GM18867 (cell line): Measurements from ENCODE around the gene CELF2.
"Not testable (repeated sequence)": the region's sequence is repeated elsewhere in the genome, so short reads cannot be mapped to it uniquely, and the experiment has no call there.

Source experiments
- ATAC-seq: cut with Tn5 transposase; IDR thresholded peaks from one replicate; pipeline ENCODE4 v1.9.1; 2021; ENCODE audit warnings: mild to moderate bottlenecking, moderate library complexity; ENCODE audit not compliant: unreplicated experiment

CELF2 gene

DNA sequence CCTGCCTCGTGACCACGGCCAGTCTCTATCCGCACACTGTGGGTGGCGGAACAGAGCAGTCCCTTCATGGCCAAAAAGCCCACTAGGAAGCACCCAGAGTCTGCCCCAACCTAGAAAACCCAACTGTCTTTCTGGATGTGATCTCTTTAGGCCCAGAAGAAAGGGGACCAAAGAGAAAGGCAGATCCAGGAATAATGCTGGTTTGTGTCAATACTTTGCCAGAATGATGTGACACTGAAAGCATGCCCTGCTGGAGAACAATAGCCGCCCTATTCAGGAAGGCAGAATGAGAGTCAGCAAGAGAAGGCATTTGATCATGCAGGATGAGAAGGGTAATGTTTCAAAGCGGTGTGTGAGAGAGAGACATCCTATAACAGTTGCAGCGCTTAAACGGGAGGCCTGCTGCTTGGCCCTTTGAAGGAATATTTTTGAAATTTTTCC lies 319.1 kb downstream of the CELF2 start:
- ATAC-seq = no peak

DNA sequence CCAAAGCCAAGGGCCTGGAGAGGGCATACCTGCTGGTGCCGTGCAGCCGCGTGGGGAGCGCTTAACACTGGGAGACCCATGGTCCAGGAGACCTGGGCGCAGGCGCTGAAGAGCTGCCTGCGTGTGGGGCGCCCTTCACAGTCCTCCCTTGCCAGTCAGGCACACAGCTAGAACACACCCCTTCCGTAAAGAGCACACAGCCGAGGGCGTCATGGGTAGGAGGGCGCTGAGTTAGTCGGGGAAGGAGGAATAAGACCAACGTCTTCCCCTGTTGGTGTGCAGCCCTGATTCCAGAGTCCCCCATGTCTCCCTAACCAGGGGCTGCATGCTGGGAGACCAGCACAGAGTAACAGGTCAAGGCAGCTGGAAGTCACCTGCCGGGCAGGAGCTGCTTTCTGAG lies 319.8 kb downstream of the CELF2 start:
- no peak for ATAC-seq

DNA sequence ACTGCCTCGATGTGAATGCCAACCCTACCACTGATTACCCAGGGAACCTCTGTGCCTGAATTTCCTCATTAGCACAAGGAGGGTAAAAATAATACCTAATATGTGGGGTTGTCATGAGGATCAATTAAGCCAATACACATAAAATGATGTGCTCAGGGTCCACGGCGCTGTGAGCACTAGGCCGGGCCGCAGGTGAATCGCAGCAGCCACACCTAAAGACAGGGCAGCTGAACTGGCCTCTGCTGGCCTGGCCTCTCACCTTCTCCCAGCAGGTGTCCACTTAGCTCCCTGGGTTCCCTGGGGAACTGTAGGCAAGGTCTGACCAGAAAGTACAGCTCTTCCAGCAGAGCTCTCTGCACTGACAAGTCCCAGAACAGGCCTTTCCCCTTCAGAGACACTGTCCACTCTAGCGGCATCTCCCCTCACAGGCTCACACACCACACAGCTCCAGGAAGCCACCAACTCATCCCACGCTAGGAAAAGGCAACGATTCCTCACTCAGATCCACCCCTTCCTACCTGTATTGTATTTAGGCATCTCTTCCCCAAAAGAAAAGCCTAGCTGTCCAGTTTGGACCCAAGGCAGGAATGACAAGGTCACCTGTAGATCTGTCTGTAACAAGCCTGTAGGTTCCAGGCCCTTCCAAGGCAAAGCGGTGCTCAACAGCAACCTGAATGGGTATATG lies 320.6 kb downstream of the CELF2 start:
- ATAC-seq = no peak

DNA sequence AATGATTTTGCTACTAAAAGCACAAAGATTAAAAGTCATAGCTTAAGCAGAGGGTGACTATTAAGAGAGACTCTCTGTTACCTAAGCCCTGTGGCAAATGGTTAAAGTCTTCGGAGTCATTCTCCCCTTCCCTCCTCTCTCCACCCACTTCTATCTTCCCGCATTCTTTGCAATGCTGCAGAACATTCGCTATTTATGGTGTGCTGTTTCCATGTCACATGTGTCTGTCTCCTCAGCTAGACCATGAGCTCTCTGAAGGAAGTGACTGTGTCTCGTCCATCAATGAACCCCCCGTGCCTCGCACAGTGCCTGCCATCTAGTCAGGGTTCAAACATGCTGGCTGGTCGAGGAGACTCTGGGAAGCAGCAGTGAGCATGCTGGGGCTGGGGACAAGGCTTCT lies 321.3 kb downstream of the CELF2 start:
- no peak for ATAC-seq

DNA sequence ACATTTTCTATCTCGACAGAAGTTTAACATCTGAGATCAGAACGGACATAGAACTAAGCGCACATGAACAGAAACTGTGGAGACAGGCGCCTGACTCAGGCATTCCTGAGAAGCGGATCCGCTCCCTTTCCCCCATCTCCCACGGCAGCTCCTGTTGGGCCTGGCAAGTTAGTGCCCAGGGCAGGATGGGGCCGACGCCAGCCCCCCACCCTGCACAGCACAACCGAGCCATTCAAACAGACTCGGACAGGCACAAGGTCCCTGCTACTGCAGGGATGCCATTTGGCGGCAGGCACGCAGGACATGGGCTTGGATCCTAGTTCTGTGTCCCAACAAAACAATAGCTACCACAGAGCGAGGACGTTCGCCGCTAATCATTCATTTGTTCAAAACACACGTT lies 322.0 kb downstream of the CELF2 start:
- no peak for ATAC-seq

DNA sequence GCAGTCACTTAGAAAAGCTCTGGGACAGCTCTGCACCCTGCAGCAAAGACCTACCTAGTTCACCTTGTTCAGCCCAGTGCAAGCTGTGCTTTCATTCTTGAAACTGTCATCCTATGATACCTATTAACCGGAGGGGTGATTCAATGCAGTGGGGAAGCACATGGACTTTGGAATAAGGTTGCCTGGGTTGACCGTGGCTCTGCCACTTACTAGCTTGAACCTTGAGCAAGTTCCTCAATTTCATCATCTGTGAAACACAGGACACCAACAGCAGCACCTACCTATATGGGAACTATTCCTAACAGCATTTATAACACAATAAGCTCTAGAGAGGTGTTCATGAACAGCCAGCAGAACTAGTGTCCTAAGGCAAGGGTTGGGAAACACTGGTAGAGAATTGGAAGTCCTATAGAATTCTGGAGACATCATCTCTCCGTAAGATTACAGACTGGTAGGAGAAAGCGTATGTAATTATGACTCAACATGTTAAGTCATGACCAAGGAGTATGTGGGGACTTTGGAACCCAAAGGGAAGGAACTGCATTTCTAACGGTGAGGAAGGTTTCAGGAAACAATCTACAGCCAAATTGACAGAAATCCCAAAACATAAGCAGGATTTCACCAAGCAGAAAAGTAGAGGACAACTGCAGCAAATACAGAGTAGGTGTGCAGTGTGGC lies 323.8 kb downstream of the CELF2 start:
- no peak for ATAC-seq

DNA sequence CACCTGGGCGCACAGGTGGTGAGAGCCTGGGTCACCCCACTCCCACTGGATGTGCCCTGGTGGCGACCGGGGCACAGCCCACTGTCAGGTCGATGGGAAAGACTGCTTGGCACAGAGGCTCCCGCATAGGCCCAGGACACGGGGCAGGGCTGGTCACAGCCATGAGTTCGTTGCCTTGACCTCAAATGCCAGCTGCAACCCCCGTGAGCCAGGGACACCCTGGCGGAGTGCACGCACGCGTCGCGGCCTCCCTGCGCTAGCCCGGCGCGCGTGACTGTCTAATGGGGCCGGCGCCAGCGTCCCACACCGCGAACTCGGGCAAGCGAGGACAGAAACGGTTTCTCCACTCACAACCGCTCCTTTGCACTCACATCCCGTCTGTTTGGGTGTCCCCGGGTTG lies 326.4 kb downstream of the CELF2 start:
- no peak for ATAC-seq

DNA sequence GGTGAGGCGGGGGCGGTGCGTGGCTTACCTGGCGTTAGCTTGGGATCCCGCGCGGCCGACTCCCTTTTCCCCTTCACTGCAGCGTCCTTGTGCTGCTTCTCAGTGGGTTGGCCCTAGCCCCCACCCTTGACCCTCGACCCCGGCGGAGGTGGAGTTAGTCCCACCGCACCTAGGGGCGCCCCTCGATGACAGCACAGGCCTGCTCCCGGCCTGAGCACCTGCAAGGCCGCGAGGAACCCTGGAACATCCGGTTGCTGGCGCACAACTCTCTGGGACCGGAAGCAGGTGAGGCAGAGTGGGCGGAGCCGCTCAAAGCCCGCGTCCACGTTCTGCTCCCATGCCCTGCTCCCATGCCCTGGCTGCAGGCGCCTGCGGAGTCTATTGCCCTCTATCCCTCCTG lies 326.9 kb downstream of the CELF2 start:
- no peak for ATAC-seq

DNA sequence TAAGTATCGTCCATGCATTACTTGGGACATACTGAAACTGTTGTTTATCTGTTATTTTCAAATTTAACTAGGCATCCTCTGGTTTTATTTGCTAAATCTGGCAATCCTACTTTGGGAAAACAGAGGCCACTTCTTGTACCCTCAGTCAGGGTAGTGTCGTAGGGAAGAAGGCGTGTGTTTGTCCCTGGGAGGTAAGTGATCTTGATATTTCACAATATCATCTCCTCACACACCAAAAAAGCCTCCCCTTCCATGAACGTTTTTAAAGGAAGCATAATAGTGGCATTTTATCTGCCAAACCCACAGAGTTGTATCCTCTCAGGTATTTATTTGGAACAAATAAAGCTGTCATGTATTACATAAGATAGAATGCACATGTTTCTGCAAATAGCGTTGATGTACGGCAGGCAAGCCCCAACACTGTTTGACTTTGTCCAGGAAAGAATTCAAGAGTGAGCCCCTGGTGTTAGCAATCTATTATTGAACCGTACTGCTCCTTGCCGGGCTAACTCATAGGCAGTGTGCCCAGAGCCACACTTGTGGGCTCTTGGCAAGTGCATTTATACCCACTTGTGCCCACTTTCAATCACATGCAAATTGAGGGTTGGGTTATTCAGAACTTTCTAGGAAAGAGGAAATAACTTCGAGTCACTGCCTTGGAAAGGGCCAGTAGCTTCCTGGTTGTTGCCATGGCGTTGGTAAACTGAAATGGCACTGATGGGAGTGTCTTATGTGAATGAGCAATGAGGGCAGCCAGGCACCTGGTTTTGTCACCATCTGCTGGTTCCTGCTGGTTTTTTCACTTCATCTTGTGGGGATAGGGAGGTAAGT lies 327.8 kb downstream of the CELF2 start:
- ATAC-seq = no peak

DNA sequence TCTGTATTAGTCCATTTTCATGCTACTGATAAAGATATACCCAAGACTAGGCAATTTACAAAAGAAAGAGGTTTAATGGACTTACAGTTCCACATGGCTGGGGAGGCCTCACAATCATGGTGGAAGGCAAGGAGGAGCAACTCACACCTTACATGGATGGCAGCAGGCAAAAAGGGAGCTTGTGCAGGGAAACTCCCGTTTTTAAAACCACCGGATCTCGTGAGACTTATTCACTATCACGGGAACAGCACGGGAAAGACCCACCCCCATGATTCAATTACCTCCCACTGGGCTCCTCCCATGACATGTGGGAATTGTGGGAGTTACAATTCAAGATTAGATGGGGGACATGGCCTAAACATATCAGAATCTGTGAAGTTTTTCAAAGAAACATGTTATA lies 329.9 kb downstream of the CELF2 start:
- ATAC-seq = not testable (repeated sequence)

DNA sequence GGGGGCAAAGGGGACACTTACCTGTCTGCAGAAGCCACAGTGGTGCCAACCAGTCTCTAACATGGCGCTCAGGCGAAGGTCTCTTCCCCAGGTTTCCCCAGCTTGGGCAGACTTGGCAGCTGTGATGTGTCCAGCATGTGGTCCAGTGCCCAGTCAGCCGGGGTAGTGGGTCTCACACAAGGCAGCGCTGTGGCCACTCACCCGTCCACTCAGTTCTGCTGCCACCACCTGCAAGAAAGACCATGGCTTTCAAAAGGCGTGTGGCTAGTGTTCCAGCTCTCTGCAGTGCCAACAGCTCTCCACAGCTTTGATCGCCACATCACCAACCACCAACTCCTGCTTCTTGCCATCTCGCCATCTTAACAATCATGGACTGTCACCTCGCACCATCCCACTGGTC lies 334.1 kb downstream of the CELF2 start:
- ATAC-seq = no peak

DNA sequence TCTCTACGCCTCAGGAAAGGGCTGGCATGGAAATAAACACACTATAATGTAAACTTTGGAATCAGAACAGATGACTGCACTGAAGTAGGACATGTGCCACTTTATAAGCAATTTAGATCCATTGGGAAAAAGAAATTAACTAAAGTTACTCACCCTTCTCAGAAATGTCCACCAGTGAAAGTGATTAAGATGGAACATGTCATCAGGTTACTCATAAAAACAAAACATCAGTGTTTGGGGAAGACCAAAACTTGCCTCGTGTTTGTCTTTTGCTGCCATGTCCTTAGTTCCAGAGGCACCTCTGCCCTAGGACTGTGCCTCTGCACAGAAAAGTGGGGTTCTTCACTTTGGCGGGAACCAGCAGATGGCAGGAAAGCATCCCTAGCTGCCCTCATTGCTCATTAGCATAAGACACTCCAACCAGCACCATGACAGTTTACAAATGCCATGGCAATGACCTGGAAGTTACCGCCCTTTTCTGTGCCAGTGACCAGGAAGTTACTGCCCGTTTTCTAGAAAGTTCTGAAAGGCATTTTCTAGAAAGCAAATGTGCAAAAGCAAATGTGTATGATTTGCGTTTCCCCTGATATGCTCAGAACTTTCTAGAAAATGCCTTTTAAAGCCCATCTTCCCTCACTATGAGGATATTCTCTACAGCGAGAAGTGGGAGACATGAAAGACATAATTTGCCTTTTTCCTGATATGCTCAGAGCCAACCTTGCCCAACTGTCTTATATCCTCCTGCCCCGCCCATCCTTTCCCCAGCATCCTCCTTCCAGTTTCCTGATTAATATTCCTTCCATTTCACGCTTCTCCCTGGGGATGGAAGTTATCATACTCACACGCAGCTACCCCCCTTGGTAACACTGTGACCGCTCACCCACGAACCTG lies 335.6 kb downstream of the CELF2 start:
- no peak for ATAC-seq

DNA sequence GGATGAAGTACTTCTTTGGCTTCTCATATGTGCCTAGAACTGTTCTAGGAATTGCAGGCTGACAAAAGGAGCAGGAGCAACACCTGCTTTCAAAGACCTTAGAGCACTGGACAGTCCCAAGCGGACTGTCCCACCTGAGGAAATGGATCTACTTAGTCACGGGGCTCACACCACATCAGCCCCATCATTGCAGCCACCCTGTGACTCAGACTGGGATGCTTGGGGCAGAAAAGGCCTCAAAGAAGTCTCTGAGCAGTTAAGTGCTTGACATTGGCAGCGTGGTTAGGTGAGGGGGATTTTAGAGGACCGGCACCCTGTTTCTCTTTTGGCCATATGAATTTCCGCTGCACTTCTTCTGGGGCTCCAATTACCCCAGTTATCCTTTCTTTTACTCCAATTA lies 337.2 kb downstream of the CELF2 start:
- no peak for ATAC-seq

DNA sequence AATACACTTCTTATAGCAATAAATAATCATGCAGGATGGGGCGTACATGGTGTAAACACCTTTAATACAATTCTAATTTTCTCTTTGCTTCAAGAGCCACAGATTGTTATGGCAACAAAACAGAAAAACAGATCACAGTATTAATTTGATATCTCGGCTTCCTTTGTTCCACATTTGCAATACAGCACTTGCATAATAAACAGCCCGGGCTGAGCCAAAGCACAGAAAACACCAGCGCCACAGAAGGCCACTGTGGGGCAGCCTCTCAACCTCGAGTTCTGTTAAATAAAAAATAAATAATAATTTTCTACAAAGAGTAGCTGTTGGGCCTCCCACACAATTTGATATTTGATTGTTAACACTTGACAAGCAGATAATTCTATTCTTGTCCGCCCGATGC lies 337.9 kb downstream of the CELF2 start:
- ATAC-seq = no peak

DNA sequence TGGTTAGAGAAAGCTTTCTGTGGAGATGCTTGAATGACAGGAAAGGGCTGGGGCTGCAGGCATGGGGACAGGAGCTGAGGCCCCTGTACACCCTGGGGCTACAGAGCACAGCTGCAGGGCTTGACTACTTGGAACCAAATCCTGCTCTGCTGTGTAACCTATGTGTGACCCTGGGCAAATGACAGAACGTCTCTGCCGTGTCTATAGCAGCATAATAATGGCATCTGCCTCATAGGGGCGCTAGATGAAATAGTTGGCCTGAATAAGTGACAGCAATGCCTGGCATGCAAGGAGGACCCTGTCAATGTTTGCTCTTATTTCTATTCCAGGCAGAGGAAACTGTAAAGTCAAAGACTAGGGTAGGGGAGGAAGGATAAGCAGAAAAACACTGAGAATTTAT lies 339.8 kb downstream of the CELF2 start:
- no peak for ATAC-seq

DNA sequence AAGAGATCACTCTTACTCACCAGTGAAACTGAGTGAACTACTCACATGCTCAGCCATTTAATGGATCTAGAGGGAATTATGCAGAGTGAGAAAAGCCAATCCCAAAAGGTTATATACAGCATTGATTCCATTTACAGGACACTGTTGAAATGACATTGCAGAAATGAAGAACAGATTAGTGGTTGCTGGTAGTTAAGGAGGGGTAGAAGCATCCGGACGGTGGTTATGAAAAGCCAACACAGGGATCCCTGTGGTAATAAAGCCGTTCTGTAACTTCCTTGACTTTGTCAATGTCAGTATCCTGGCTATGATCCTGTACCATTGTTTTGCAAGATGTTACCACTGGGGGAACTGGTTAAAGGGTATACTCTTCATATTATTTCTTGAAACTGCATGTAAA lies 340.3 kb downstream of the CELF2 start:
- no peak for ATAC-seq

DNA sequence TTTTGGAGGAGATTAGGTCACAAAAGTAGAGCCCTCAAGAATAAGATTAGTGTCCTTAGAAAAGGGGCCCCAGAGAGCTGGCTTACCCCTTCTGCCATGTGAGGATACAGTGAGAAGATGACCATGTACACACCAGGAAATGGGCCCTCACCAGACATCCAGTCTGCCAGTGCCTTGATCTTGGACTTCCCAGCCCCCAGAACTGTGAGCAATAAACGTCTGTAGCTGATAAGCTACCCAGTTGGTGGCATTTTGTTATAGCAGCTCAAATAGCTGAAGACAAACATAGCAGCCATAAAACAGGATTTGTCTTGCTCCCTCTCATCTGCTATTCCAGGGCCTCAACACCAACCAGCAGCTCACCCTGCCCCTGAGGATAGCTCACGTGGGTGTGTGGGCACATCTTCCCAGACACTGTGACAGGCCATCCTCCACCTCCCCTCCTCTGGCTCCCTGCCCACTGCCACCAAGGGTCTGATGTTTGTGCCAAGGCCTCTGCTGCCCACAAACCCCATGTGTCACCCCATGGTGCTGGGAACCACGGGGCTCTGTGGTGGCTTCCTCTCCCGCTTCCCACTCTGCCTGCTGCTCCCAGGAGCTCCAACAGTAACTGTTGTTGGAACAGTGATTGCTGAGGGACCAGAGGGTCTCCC lies 341.4 kb downstream of the CELF2 start:
- no peak for ATAC-seq

DNA sequence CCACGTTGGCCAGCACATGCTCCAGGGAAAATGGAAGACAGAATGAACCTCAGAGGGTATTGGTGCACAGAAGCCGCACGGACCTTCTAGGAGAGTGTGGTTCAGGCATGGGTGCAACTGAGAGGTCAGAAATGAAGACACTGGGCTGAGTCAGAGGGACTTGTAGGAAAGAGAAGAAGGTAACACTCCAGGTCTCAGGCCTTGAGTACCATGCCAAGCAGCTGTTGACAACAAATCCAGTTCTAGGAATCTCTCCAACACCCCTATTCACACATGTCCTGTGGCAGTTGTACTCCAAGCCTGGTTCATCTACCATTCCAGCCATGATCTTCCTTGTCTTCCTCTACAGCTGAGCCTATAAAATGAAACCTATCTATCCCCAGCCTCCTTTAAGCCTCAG lies 342.2 kb downstream of the CELF2 start:
- no peak for ATAC-seq

DNA sequence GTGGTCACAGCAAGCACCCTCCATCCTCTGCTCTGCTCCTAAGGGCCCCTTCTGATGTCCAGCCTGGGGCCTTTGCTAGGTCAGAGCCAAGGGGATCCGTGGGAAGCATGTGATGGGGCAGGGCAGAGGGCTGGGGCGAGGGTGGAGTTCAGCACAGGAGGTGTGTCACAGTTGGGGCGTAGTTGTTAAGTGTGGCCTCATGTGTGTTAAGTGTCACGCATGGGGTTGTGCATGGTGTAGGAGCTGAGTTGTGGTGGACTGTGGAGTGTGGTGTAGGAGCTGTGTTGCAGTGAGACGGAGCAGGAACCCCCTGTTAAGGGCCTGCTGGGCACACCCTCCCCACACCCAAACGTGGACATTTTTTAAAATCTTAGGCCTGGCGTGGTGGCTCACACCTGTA lies 345.8 kb downstream of the CELF2 start:
- ATAC-seq = no peak

DNA sequence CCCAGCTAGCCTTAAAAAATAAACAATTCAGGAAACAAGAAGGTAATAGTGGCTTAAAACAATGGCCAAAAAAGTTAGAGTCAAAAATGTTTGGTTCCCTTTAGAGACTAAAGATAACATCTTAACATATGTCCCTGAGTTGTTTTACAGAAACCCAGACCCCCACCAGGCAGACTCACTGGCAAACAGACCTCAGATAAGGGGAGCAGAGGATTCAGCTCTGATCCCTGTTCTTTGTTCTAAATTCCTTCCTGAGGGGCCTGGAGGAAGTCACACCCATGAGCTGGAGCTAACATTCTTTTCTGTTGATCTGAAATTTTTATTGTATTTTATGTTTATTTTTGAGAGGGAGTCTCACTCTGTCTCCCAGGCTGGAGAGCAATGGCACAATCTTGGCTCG lies 346.6 kb downstream of the CELF2 start:
- no peak for ATAC-seq
